HG03460 (cell line): ENCODE results near the gene SLC22A23.

Experiments used
- ATAC-seq: cut with Tn5 transposase; IDR thresholded peaks from one replicate; pipeline ENCODE4 v1.9.1; 2021; ENCODE audit not compliant: unreplicated experiment

Gene SLC22A23

GRCh38 chr6:3372912-3373554 is 83.8 kb downstream of the SLC22A23 start:
- no peak for ATAC-seq

GRCh38 chr6:3372184-3372846 is 84.5 kb downstream of the SLC22A23 start:
- no peak for ATAC-seq

- no peak for ATAC-seq
Observed at GRCh38 chr6:3371222-3371949, 85.5 kb downstream of the SLC22A23 start.

GRCh38 chr6:3370361-3371221 is 86.3 kb downstream of the SLC22A23 start:
- ATAC-seq: no peak

GRCh38 chr6:3369985-3370360 is 86.9 kb downstream of the SLC22A23 start:
- ATAC-seq: no peak

- no peak for ATAC-seq
Observed at GRCh38 chr6:3368685-3369084, 88.2 kb downstream of the SLC22A23 start.

GRCh38 chr6:3367630-3368029 is 89.2 kb downstream of the SLC22A23 start:
- no peak for ATAC-seq

GRCh38 chr6:3366596-3367413 is 90.0 kb downstream of the SLC22A23 start:
- ATAC-seq: no peak

- no peak for ATAC-seq
Observed at GRCh38 chr6:3364391-3364790, 92.5 kb downstream of the SLC22A23 start.

- ATAC-seq: no peak
Observed at GRCh38 chr6:3363296-3364025, 93.4 kb downstream of the SLC22A23 start.

- no peak for ATAC-seq
Observed at GRCh38 chr6:3361312-3362037, 95.4 kb downstream of the SLC22A23 start.

GRCh38 chr6:3360727-3361045 is 96.2 kb downstream of the SLC22A23 start:
- ATAC-seq: no peak

- no peak for ATAC-seq
Observed at GRCh38 chr6:3359973-3360726, 96.7 kb downstream of the SLC22A23 start.

- no peak for ATAC-seq
Observed at GRCh38 chr6:3359101-3359752, 97.6 kb downstream of the SLC22A23 start.

- no peak for ATAC-seq
Observed at GRCh38 chr6:3358413-3359100, 98.3 kb downstream of the SLC22A23 start.

- no peak for ATAC-seq
Observed at GRCh38 chr6:3357678-3358077, 99.2 kb downstream of the SLC22A23 start.

GRCh38 chr6:3356824-3357420 is 99.9 kb downstream of the SLC22A23 start:
- no peak for ATAC-seq
